HG03039 (cell line): ENCODE results near the gene KIF26B.
"Not testable (repeated sequence)": the region's sequence is repeated elsewhere in the genome, so short reads cannot be mapped to it uniquely, and the experiment has no call there.

Experiments
- ATAC-seq: cut with Tn5 transposase; IDR thresholded peaks from one replicate; pipeline ENCODE4 v1.9.1; 2021; ENCODE audit warnings: mild to moderate bottlenecking, moderate library complexity; ENCODE audit not compliant: unreplicated experiment

Gene KIF26B

GRCh38 chr1:245710961-245711903 lies 556.4 kb downstream of the KIF26B start:
- no peak for ATAC-seq

- not testable (repeated sequence) for ATAC-seq
Observed at GRCh38 chr1:245714027-245714426, 559.2 kb downstream of the KIF26B start.

DNA sequence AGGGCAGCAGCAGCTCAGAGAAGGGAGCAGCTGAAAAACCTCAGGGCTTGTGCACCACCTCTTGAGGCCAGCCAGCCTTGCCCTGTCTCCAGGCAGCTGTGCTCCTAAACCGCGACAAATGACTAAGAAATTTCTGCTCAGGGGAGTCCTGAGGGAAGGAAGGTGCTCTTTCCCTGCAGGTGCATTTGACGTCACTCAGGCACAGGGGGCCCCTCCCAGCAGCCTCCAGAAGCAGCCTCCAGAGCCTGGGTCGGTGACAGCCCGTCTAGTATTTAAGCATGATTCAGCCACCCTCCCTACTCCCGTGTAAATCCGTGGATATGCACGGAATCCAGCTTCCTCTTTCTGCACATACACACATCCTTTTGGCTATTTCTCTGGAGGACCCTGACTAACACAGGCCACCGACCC lies 560.5 kb downstream of the KIF26B start:
- ATAC-seq: no peak

GRCh38 chr1:245715970-245716369 lies 561.2 kb downstream of the KIF26B start:
- no peak for ATAC-seq

DNA sequence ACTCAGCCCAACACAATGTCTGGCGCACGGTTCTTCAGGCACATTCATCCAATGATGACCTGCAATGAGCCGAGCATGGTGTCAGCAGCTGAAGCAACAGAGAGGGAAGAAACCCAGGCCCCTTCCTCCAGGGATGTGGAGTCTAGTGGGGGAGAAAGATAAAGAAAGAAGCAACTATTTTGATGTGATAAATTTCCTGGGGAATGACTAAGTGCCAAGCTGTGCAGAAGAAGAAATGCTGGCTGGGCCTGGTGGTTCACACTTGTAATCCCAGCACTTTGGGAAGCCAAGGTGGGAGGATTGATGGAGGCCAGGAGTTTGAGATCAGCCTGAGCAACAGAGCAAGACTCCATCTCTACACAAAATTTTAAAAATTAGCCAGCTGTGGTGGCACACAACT lies 561.8 kb downstream of the KIF26B start:
- ATAC-seq: no peak

GRCh38 chr1:245717611-245718010 lies 562.8 kb downstream of the KIF26B start:
- no peak for ATAC-seq

DNA sequence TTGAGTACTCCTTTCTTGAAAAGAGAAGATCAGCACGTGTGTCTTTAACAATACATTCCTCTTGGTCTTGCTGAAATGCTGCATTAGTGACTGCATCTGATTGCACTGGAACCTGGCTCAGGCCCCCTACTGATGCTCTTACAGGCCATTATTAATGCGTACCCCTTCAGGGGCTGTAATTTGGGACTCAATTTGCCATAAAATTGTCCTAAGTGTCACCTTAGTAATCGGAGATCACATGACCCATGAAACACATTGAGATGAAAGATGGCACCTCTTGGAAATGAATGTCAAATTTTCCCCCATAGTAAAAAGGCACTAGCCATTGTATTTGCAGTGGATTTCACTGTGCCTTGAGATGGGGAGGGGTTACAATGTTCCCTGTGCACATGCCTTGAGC lies 563.3 kb downstream of the KIF26B start:
- ATAC-seq: no peak

- ATAC-seq: no peak
Observed at GRCh38 chr1:245718951-245719350, 564.2 kb downstream of the KIF26B start.

DNA sequence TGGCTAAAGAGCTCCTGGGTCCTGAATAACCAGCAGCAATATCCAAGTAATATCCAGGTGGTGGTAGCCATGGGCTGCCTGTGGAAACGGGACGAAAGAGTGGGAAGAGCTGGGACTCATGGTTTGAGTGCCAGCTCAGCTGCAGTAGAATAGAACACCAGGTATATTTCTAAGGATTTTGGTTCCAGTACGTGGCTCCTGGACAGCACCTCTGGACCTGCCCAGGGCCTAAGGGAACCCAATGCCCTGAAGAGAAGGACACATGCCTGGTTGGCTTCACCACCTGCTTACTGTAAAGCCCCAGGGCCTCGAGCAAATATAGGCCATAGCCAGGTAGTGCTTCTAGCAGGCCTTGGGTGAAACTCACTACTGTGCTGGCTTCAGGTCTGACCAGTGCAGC lies 566.7 kb downstream of the KIF26B start:
- no peak for ATAC-seq

- not testable (repeated sequence) for ATAC-seq
Observed at GRCh38 chr1:245728035-245728434, 573.2 kb downstream of the KIF26B start.

DNA sequence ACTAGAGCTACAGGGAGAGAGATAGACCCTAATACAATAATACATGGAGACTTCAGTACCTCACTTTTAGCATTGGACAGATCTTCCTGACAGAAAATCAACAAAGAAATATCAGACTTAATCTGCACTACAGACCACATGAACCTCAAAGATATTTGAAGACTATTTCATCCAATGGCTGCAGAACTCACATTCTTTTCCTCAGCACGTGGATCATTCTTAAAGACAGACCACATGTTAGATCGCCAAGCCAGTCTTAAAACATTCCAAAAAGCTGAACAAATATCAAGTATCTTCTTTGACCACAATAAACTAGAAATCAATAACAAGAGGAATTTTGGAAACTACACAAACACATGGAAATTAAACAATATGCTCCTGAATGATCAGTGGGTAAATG lies 576.0 kb downstream of the KIF26B start:
- ATAC-seq: no peak

- ATAC-seq: not testable (repeated sequence)
Observed at GRCh38 chr1:245740336-245740735, 585.6 kb downstream of the KIF26B start.

DNA sequence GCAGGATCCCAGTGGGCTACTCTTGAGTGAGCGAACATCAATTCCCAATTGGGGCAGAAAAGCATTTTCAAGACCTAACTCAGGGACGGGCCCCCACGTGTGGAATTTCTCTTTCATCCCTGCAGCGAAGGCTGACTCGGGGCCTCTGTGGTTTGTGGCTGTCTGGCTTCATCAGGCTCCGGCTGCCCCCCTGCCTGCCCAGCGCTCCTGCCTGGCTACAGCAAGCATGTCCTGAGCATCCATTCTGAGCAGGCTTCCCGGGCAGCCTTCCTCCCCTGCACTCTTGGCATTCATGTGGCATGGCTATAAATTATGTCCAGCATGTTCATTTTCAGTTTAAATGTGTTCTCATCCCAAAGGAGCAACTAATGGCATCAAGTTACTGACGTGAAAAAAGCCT lies 588.1 kb downstream of the KIF26B start:
- ATAC-seq: no peak

GRCh38 chr1:245748240-245748639 lies 593.5 kb downstream of the KIF26B start:
- no peak for ATAC-seq

- ATAC-seq: no peak
Observed at GRCh38 chr1:245748646-245749045, 593.9 kb downstream of the KIF26B start.

DNA sequence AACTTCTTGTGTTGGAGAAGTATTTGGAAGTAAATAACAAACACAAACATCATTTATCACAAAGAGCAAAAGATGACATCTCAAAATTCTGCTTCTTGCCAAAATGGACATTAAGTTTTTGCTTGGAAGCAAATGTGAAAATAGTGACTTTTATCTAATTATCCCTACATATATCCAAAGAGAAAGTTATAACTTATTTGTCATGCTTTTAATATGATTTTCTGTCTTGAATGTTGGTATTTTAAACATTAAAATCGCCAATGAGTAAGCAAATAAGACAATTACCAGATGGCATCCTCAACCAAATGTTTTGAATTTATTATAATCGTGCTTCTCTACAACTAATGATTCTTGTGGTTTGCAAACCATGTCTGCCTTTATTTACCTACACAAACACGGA lies 594.3 kb downstream of the KIF26B start:
- ATAC-seq: no peak

GRCh38 chr1:245750261-245750660 lies 595.5 kb downstream of the KIF26B start:
- ATAC-seq: no peak

DNA sequence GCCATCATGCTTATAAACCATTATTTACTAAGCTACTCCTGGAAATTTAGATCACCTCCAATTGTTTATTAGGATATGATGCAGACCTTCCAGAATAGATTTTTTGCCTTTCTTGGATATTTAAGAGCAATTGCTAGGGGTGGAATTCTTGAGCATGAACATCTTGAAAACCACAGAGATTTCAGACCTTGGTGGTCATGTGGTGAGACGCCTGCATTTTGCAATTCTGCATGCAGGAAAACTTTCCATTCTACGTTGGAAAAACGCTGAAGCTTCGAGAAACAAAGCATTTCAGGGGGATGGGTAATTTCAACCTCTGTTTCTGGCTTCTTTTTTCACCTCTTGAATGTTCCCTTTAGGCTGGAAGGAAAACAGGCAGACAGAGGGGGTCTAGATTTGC lies 596.3 kb downstream of the KIF26B start:
- ATAC-seq: no peak

GRCh38 chr1:245751726-245752470 lies 597.1 kb downstream of the KIF26B start:
- no peak for ATAC-seq

DNA sequence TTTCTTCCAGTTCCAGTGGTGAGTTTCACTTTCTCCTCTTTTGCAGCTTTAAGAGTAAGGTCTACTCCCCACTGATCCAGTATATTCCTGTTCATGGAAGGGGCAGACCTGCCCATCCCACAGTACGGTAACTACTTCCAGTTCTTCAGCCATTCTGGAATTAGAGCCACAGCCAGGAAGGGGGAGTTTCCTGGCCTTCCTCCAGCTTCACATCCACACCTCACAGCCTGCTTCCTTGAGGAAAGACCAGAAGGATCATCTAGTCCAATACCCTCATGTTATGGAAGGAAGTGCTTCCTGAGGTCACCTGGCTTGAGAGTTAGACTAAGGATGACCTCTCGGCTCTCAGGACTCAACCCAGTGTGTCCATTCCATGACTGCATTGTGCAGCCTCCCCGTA lies 597.8 kb downstream of the KIF26B start:
- ATAC-seq: no peak

DNA sequence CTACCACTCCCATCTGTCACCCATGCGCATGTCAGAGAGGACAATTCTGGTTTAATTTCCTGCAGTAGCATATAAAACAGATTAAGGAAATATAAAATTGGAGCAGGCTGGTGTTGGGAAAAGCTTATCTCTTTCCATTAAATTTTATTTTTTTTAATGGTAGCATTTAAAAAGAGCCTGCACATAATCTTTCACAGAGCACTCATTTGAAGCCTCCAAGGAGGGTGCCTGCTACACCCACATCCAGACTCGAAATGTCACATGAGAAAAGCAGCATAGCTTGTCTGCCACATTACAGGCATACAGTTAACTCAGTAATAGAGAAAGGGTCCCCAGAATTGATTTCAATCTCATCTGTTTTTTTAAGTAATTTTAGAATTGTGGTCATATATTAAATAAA lies 599.0 kb downstream of the KIF26B start:
- ATAC-seq: no peak

DNA sequence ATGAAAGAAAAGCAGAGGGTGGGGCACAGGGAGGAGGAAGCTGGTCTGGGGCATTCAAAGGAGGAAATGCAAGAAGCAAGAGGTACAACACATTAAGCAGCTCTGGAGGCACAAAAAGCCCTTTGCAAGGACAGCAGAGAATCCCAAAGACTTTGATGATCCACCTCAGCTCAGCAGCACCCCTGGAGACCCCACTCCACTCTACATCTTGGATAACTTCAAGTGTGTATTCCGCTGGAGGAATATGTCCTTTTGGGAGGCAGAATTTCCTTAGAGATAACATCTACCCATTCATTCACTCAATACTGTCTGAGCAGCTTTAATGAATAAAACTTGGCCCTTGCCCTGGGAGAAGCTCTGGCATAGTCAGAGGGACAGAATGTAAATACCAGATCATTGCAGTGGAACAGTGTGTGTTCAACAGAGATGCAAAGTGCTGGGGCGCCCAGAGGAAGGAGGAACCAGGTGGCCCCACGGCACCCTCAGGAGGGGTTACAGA lies 599.7 kb downstream of the KIF26B start:
- ATAC-seq: no peak
